SKM-1 treated with dmso at 0.1 percent for 144 hours (cell line): Measurements from ENCODE around the gene ZNF580.

ENCODE experiments used
- DNase-seq: peaks from one replicate; lab custom pipeline; 2025; ENCODE audit not compliant: unreplicated experiment; lab: John Stamatoyannopoulos, UW

ZNF580 gene

GRCh38 chr19:55675661-55676354, 35.0 kb downstream of the ZNF580 start:
- no peak for DNase-seq

- no peak for DNase-seq
Observed at GRCh38 chr19:55676383-55676782, 35.6 kb downstream of the ZNF580 start.

GRCh38 chr19:55676889-55677505, 36.2 kb downstream of the ZNF580 start:
- DNase-seq: no peak

- DNase-seq: no peak
Observed at GRCh38 chr19:55677572-55678028, 36.8 kb downstream of the ZNF580 start.

GRCh38 chr19:55678121-55678671, 37.4 kb downstream of the ZNF580 start:
- peak; percentile 73 for DNase-seq

- no peak for DNase-seq
Observed at GRCh38 chr19:55679343-55680257, 38.8 kb downstream of the ZNF580 start.

- no peak for DNase-seq
Observed at GRCh38 chr19:55680339-55681130, 39.7 kb downstream of the ZNF580 start.

- DNase-seq: no peak
Observed at GRCh38 chr19:55681131-55682092, 40.6 kb downstream of the ZNF580 start.

GRCh38 chr19:55683449-55684261, 42.9 kb downstream of the ZNF580 start:
- no peak for DNase-seq

- DNase-seq: no peak
Observed at GRCh38 chr19:55684946-55685681, 44.3 kb downstream of the ZNF580 start.

GRCh38 chr19:55685776-55686175, 45.0 kb downstream of the ZNF580 start:
- DNase-seq: no peak

GRCh38 chr19:55686311-55687050, 45.7 kb downstream of the ZNF580 start:
- DNase-seq: no peak

GRCh38 chr19:55687281-55688201, 46.7 kb downstream of the ZNF580 start:
- no peak for DNase-seq

GRCh38 chr19:55688422-55689218, 47.8 kb downstream of the ZNF580 start:
- DNase-seq: no peak

GRCh38 chr19:55689411-55690108, 48.8 kb downstream of the ZNF580 start:
- no peak for DNase-seq
